Kidney epithelial cell (primary cell): ENCODE results near the gene LMNB1. TPM values are rescaled to one million over a fixed set of nuclear protein-coding genes. Genes with fewer than 3 reads are reported as not detected.

Experiments used
- DNase-seq: peaks from one replicate; pipeline ENCODE4 v3.0.0-alpha.2; 2010; ENCODE audit warnings: low read depth
- H3K27me3 ChIP-seq: 2 replicates; pipeline ENCODE4 v1.6.0; 2011; ENCODE audit warnings: low read length; ENCODE audit not compliant: control insufficient read depth, insufficient read depth
- H3K36me3 ChIP-seq: 2 replicates; pipeline ENCODE4 v1.5.1; 2011; ENCODE audit warnings: low read length; ENCODE audit not compliant: control insufficient read depth, insufficient read depth
- H3K4me3 ChIP-seq: 2 replicates; pipeline ENCODE4 v1.5.1; 2011; ENCODE audit warnings: low read depth, mild to moderate bottlenecking, control low read depth, low read length
- total RNA-seq: library from RNA; depleted of rRNA; stranded (reverse); fragments of >200 nt; gene quantifications from 2 replicates; pipeline ENCODE4 v1.2.3, GENCODE V29; 2015
- TF ChIP-seq, protein P1 (sequence below): IDR thresholded peaks from 2 replicates; pipeline ENCODE4 v1.5.1; 2011; ENCODE audit warnings: mild to moderate bottlenecking, moderate library complexity, low read length, control low read depth, inconsistent platforms; ENCODE audit not compliant: insufficient read depth, poor library complexity, severe bottlenecking

LMNB1 gene
- total RNA-seq, 1 donor from 2014 or later = 39.1 TPM

GRCh38 chr5:126846344-126846743 lies 69.4 kb downstream of the LMNB1 start:
- TF ChIP-seq, protein P1, sequence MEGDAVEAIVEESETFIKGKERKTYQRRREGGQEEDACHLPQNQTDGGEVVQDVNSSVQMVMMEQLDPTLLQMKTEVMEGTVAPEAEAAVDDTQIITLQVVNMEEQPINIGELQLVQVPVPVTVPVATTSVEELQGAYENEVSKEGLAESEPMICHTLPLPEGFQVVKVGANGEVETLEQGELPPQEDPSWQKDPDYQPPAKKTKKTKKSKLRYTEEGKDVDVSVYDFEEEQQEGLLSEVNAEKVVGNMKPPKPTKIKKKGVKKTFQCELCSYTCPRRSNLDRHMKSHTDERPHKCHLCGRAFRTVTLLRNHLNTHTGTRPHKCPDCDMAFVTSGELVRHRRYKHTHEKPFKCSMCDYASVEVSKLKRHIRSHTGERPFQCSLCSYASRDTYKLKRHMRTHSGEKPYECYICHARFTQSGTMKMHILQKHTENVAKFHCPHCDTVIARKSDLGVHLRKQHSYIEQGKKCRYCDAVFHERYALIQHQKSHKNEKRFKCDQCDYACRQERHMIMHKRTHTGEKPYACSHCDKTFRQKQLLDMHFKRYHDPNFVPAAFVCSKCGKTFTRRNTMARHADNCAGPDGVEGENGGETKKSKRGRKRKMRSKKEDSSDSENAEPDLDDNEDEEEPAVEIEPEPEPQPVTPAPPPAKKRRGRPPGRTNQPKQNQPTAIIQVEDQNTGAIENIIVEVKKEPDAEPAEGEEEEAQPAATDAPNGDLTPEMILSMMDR = no peak
- Histone ChIP-seq H3K4me3 (no peak overlapping the region), H3K36me3 (no peaks in the 10 kb centered on the region), H3K27me3 (no peaks in the 10 kb centered on the region)
- DNase-seq = no peak

GRCh38 chr5:126846744-126847455 lies 70.0 kb downstream of the LMNB1 start:
- TF ChIP-seq, protein P1 = no peak
- H3K4me3 ChIP-seq = no peak overlapping the region
- H3K36me3 ChIP-seq = no peaks in the 10 kb centered on the region
- no peaks in the 10 kb centered on the region for H3K27me3 ChIP-seq
- DNase-seq = no peak

GRCh38 chr5:126847456-126847820 lies 70.5 kb downstream of the LMNB1 start:
- TF ChIP-seq, protein P1 = no peak
- Histone ChIP-seq H3K4me3 (no peak overlapping the region), H3K27me3 (no peaks in the 10 kb centered on the region), H3K36me3 (no peaks in the 10 kb centered on the region)
- DNase-seq = no peak

DNA sequence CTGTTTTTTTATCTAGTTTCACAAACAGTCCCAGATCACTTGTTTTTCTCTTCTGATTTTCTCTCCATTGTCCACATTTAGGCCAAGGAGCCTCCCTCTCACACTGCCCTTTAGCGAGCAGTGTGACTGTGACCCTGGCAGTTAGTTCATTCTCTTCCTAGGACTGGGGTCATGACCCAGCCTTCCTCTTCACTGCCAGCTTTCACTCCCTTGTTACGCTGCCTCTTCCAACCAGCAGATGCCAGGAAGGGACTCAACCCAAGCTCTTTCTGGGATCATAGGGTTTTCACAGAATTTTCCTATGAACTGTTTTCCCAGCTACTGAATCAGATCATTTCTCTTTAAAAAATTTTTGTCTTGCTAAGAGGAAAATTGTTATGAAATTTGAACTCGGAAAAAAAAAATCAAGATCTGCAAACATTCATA lies 70.9 kb downstream of the LMNB1 start:
- no peaks in the 10 kb centered on the region for H3K27me3 ChIP-seq
- DNase-seq = no peak
- H3K4me3 ChIP-seq = no peak overlapping the region
- H3K36me3 ChIP-seq = no peaks in the 10 kb centered on the region
- TF ChIP-seq, protein P1 = no peak

DNA sequence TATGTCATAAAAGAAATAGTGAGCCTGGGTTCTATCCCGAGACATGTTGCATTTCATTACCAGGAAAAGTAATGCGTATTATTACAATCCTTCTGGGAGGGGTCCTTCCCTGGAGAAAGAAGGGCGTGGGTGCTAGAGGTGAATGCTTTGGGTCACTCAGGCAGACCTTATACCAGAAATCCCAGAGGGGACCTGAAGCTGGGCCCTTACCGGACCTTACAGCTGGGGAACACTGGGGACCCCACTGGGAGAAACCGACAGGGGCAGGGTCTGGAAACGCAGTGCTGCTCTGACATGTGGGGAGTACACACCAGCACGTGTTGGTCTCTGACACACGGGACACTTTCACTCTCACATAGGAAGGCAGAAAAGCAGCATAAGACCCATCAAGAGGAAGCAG lies 71.3 kb downstream of the LMNB1 start:
- H3K4me3 ChIP-seq = no peak overlapping the region
- H3K27me3 ChIP-seq = no peaks in the 10 kb centered on the region
- H3K36me3 ChIP-seq = no peaks in the 10 kb centered on the region
- no peak for DNase-seq
- TF ChIP-seq, protein P1 = no peak
